Hematopoietic multipotent progenitor cell treated with erythropoietin and hydrocortisone succinate and interleukin-3 and kit ligand, for 17 days (in vitro differentiated cells): ENCODE measurements around the gene RAPGEF5.
A peak's percentile ranks its signal among the peaks of the same experiment; 100 is the strongest.
"Not testable (repeated sequence)": the region's sequence is repeated elsewhere in the genome, so short reads cannot be mapped to it uniquely, and the experiment has no call there.

ENCODE experiments used
- DNase-seq: peaks from one replicate; pipeline ENCODE4 v3.0.0-alpha.2; 2015; ENCODE audit warnings: low spot score

Gene RAPGEF5

DNA sequence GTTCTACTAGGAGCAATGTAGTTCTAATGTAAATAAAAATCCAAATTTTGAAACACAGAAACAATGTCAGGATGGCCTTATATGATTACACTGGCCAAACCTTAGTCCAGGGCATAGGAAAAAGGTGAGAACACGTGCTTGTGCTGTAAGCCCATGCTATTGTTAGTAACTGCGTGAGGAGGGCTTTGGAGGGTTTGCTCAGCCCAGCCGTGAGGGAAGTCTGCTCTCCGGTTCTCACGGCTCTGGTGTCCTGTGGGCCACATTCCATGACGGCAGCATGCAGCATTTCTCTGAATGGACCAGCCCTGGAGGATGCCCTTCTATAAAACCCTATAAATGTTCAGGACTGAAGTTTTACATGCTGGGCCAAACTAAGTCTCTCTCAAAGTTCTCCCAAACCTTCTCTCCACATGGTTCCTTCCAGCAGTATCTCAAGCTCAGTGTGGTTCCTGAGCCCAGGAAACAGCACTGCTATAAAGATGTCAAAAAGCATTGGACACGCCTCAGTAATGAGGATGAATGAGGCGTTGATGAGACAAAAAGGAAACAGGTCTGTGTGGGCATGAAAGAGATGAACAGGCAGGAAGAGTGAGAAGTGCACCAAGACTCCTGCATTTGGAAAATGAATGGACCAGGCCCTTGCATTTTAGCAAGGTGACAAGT lies 236.4 kb downstream of the RAPGEF5 start:
- no peak for DNase-seq

DNA sequence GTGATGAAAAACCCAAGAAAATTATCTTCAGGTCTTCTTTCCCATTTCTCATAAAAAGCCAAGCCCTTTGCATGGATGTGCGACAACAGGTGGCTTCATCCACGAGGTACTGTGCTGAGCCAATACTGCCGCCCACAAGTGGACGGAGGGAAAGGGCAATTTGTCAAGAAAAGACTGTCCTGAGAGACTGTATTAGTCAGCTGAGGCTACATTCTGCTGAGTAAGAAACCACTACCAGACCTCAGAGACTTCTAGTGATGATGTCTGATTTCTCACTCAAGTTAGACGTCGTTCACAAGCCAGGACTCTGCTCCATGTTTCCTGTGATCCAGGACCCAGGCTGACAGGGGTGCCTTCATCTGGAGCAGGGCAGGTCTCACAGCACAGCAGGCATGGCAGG lies 239.7 kb downstream of the RAPGEF5 start:
- no peak for DNase-seq

GRCh38 chr7:22116451-22117030 lies 240.4 kb downstream of the RAPGEF5 start:
- no peak for DNase-seq

GRCh38 chr7:22115689-22116088 lies 241.3 kb downstream of the RAPGEF5 start:
- DNase-seq: no peak

DNA sequence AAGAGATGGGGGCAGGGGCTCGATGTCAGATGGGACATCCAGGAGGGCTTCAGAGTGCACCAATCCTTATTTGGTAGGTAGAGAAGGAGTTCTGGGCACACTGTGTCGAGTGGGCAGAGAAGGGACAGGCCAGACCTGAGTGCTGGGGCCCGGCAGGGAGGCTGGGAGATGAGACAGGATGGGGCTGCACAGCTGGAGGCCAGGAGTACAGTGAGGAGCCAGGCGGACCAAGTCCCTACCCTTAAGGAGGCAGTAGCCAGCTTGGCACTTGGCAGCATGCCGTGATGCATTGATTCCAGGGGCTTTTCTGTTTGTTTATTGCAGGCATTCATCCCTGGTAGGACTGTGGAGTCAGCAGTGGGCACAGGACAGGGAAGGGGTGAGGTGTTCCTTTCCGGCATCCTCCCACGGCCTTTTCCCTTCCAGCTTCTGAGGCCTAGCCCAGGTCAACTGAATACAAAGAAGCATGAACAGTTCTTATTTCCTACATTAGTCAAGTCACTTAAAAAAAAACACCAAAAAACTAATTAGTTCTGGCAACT lies 242.4 kb downstream of the RAPGEF5 start:
- DNase-seq: no peak

- no peak for DNase-seq
Observed at GRCh38 chr7:22113041-22113440, 243.9 kb downstream of the RAPGEF5 start.

DNA sequence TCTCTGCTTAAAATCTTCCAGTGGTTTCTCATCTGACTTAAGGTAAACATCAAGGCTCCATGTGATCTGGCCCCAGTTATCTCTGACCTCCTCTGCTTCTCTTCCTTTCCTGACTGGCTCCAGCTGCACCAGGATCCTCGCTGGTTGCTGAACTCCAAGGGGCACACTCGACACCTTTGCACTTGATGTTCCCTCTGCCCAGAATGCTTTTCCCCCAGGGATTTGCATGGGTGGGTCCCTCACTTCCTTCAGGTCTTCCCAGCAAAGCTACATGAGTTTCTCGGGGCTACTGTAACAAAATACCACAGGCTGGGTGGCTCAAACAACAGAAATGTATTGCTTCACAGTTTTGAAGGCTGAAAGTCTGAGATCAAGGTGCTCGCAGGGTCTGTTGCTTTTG lies 245.3 kb downstream of the RAPGEF5 start:
- no peak for DNase-seq

- no peak for DNase-seq
Observed at GRCh38 chr7:22110881-22111280, 246.1 kb downstream of the RAPGEF5 start.

GRCh38 chr7:22110227-22110839 lies 246.6 kb downstream of the RAPGEF5 start:
- DNase-seq: peak; percentile 59

- peak; percentile 9 for DNase-seq
Observed at GRCh38 chr7:22109761-22110160, 247.2 kb downstream of the RAPGEF5 start.

DNA sequence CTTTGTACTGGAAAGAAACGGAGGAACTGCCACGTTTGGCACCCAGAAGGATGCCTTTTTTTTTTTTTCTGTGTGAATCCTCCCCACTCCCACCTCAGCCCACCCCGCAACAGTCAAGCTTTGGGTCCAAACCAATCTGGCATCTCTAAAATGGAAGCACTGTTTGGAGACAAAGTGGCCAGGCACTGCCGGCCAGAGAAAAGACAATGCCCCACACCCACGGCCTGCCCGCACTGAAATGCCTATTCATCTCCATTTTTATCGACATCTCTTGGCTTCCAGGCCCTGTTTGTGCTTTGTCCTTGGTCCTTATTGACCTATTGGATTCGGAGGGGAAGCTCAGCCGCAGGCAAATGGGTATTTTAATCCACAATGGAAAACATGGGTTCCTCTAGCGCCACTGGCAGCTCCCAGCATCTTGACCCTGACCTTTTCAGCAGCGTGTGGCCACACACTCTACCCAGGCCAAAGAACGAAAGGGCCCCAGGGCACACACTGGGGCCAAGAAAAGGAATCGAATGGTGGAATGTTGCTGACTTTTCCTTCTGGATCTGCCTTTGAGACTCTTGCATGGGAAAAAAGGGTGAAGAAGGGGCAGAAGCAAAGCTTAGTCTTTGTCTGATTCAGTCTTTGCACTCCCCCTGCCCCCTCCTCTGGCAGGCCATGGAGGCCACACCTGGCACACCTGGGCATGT lies 248.7 kb downstream of the RAPGEF5 start:
- DNase-seq: no peak

DNA sequence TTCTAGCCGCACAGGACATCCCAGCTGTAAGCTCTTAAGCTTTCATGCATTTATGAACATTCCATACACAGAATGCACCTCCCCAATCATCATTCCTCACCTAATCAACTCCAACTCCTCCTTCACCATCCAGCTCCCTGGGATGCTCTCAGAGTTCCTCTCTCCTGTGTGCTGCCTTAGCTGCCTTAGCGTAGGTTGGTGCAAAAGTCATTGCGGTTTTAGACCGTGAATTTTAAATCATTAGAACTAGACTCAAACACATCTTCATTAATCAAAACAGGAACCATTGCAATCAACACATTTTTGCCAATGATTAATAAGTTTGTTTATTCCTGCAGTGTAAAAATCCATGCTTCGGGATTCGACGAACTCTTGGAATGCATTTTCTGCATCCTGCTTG lies 251.4 kb downstream of the RAPGEF5 start:
- DNase-seq: no peak

GRCh38 chr7:22094413-22095342 lies 262.3 kb downstream of the RAPGEF5 start:
- DNase-seq: no peak

DNA sequence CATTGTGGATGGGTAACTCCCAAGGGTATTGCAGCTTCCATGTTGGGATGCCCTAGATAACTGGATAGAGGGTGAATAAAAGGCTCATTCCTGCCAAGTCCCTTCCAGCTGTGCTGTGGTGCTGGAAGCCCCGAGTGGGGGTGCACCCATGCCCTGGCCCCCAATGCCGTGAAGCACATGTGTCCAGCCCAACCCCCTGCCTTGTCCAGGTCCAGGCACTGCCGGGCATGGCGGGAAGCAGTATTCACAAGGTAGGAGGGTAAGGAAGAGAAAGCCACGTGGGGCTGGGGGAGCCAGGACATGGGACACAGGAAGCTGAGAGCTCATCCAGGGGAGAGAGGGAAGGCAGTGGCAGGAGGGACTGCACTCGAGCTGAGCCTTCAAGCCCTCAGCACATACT lies 263.0 kb downstream of the RAPGEF5 start:
- no peak for DNase-seq

DNA sequence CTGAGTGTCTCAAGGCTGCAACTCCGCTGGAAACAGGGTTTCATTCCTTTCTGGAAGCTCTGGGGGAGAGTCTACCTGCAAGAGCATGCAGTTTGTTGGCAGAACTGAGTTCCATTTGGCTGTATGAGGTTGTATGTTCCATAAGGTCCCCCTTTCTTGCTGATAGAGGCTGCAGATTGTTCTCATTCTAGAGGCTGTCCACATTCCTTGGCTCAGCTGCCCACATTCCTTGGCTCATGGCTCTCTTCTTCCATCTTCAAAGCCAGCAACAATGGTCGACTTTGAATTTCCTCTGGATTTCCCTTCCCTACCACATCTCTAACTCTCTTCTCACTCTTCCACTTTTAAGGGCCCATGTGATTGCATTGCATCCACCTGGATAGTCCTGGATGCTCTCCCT lies 264.0 kb downstream of the RAPGEF5 start:
- DNase-seq: no peak

- not testable (repeated sequence) for DNase-seq
Observed at GRCh38 chr7:22090958-22091525, 265.9 kb downstream of the RAPGEF5 start.

DNA sequence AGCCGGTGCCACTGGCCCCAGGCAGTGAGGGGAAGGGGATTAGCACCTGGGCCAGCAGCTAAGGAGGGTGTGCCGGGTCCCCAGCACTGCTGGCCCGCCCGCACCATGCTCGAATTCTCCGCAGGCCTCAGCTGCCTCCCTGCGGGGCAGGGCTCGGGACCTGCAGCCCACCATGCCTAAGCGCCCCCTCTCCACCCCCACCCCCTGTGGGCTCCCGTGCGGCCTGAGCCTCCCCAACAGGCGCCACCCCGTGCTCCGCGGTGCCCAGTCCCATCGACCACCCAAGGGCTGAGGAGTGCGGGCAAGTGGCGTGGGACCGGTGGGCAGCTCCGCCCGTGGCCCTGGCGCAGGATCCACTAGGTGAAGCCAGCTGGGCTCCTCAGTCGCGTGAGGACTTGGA lies 266.4 kb downstream of the RAPGEF5 start:
- no peak for DNase-seq

- no peak for DNase-seq
Observed at GRCh38 chr7:22090107-22090506, 266.8 kb downstream of the RAPGEF5 start.

GRCh38 chr7:22088827-22089226 lies 268.1 kb downstream of the RAPGEF5 start:
- DNase-seq: no peak

DNA sequence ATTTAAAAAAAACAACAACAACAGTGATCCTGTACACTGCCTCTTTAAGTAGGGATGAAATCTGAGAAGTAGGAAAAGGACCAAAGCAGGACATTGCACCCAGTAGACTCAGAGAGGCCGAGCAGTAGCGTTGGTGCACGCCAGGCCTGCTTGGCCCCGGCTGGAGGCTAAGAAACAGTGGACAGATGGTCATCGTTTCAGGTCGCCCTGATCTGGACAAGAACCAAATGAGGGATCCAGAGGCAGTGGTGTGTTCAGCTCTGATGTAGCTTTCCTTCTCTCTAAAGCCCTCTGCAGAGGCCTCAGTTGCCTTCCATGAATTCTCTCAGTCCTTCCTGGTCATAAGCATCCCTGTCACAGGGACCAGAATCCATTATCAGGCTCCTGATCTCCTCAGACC lies 269.1 kb downstream of the RAPGEF5 start:
- no peak for DNase-seq

GRCh38 chr7:22083704-22084240 lies 273.2 kb downstream of the RAPGEF5 start:
- no peak for DNase-seq
